Activated CD4-positive, alpha-beta T cell treated with anti-CD3 and anti-CD28 coated beads, Interleukin-2, amount 10 ng/mL, durations not matched to agents 24 days and 14 days (primary cell): ENCODE measurements around the gene APPBP2. TPM values are rescaled to one million over a fixed set of nuclear protein-coding genes. Genes with fewer than 3 reads are reported as not detected.
"Not testable (repeated sequence)": the region's sequence is repeated elsewhere in the genome, so short reads cannot be mapped to it uniquely, and the experiment has no call there.

ENCODE experiments used
- DNase-seq: peaks from one replicate; pipeline ENCODE4 v3.0.0; 2022
- H3K27ac Mint-ChIP-seq: one replicate; pipeline ENCODE4 v1.8.0; 2022; ENCODE audit warnings: mild to moderate bottlenecking, mixed read lengths
- H3K27me3 Mint-ChIP-seq: one replicate; pipeline ENCODE4 v1.8.0; 2022; ENCODE audit warnings: mixed read lengths
- H3K36me3 Mint-ChIP-seq: one replicate; pipeline ENCODE4 v1.8.0; 2022; ENCODE audit warnings: low read depth, mild to moderate bottlenecking, mixed read lengths
- H3K4me1 Mint-ChIP-seq: one replicate; pipeline ENCODE4 v1.8.0; 2021; ENCODE audit warnings: mixed read lengths
- H3K4me3 Mint-ChIP-seq: one replicate; pipeline ENCODE4 v1.8.0; 2022; ENCODE audit warnings: mild to moderate bottlenecking, moderate library complexity, mixed read lengths
- H3K9me3 Mint-ChIP-seq: one replicate; pipeline ENCODE4 v1.8.0; 2021; ENCODE audit warnings: mixed read lengths
- intact Hi-C: fragments of 100-400 bp; cut with micrococcal nuclease; formaldehyde crosslinking; loops from one replicate; pipeline ENCODE4 v1.15.1; 2023
- total RNA-seq: library from RNA; stranded (reverse); gene quantifications from 2 replicates; pipeline ENCODE4 v1.2.3, GENCODE V29; 2022

APPBP2 gene
- total RNA-seq, 1 donor from 2014 or later = 25.1 TPM

- Mint-ChIP-seq H3K27ac (no peak overlapping the region), H3K27me3 (peaks cover 6% of the 10 kb centered on the region), H3K4me1 (peaks cover 3% of the 10 kb centered on the region), H3K4me3 (no peak overlapping the region), H3K9me3 (no peaks in the 10 kb centered on the region), H3K36me3 (no peaks in the 10 kb centered on the region)
- DNase-seq = no peak
- intact Hi-C loops = no loop called here
Observed at GRCh38 chr17:60426596-60426995, 99.4 kb downstream of the APPBP2 start.

GRCh38 chr17:60425626-60426025 lies 100.4 kb downstream of the APPBP2 start:
- intact Hi-C loops = no loop called here
- Mint-ChIP-seq H3K27ac (no peak overlapping the region), H3K27me3 (peaks cover 6% of the 10 kb centered on the region), H3K4me1 (peaks cover 6% of the 10 kb centered on the region), H3K4me3 (no peak overlapping the region), H3K36me3 (no peaks in the 10 kb centered on the region), H3K9me3 (no peaks in the 10 kb centered on the region)
- DNase-seq = no peak

- no peak overlapping the region for H3K27ac Mint-ChIP-seq
- peaks cover 8% of the 10 kb centered on the region for H3K27me3 Mint-ChIP-seq
- intact Hi-C loops = loop anchor here (5.0 kb wide), 1 partner anchor 282 kb away; no protein-coding TSS in a partner anchor
- no peaks in the 10 kb centered on the region for H3K36me3 Mint-ChIP-seq
- DNase-seq = no peak
- no peaks in the 10 kb centered on the region for H3K9me3 Mint-ChIP-seq
- H3K4me3 Mint-ChIP-seq = no peak overlapping the region
- H3K4me1 Mint-ChIP-seq = peaks cover 6% of the 10 kb centered on the region
Observed at GRCh38 chr17:60423865-60424264, 102.2 kb downstream of the APPBP2 start.

- intact Hi-C loops = loop anchor here (5.0 kb wide), 1 partner anchor 280 kb away; no protein-coding TSS in a partner anchor
- peaks cover 6% of the 10 kb centered on the region for H3K4me1 Mint-ChIP-seq
- H3K36me3 Mint-ChIP-seq = no peaks in the 10 kb centered on the region
- no peaks in the 10 kb centered on the region for H3K9me3 Mint-ChIP-seq
- DNase-seq = no peak
- H3K27me3 Mint-ChIP-seq = peaks cover 6% of the 10 kb centered on the region
- peak within 1 kb of the TSS; percentile 84 for H3K4me3 Mint-ChIP-seq
- H3K27ac Mint-ChIP-seq = peak within 1 kb of the TSS; percentile 85
Observed at GRCh38 chr17:60422162-60422665, 103.8 kb downstream of the APPBP2 start, which contains the start of gene CHCT1. CHCT1 (plus strand) TSS chr17:60422489; CDS start chr17:60422593, 104 bp downstream.

GRCh38 chr17:60421273-60422161 lies 104.5 kb downstream of the APPBP2 start:
- peak; percentile 91 for DNase-seq
- peak overlapping the region; percentile 85 for H3K27ac Mint-ChIP-seq
- peaks cover 6% of the 10 kb centered on the region for H3K4me1 Mint-ChIP-seq
- peaks cover 8% of the 10 kb centered on the region for H3K27me3 Mint-ChIP-seq
- H3K36me3 Mint-ChIP-seq = no peaks in the 10 kb centered on the region
- H3K4me3 Mint-ChIP-seq = peak overlapping the region; percentile 84
- intact Hi-C loops = loop anchor here (1.0 to 5.0 kb wide), 3 partner anchors 29 to 279 kb away; partner anchors contain the start of gene USP32
- no peaks in the 10 kb centered on the region for H3K9me3 Mint-ChIP-seq

GRCh38 chr17:60419875-60420274 lies 106.2 kb downstream of the APPBP2 start:
- H3K27ac Mint-ChIP-seq, H3K36me3 Mint-ChIP-seq, H3K4me1 Mint-ChIP-seq, H3K4me3 Mint-ChIP-seq, DNase-seq, H3K9me3 Mint-ChIP-seq, H3K27me3 Mint-ChIP-seq: not testable (repeated sequence)
- intact Hi-C loops = loop anchor here (2.0 to 5.0 kb wide), 2 partner anchors 219 to 278 kb away; no protein-coding TSS in a partner anchor

- H3K36me3 Mint-ChIP-seq, H3K9me3 Mint-ChIP-seq, H3K4me3 Mint-ChIP-seq, H3K27ac Mint-ChIP-seq, intact Hi-C loops, DNase-seq, H3K4me1 Mint-ChIP-seq, H3K27me3 Mint-ChIP-seq: not testable (repeated sequence)
Observed at GRCh38 chr17:60419003-60419402, 107.0 kb downstream of the APPBP2 start.

GRCh38 chr17:60416368-60416925 lies 109.6 kb downstream of the APPBP2 start:
- Mint-ChIP-seq H3K4me3 (no peak overlapping the region), H3K27ac (no peak overlapping the region), H3K36me3 (no peaks in the 10 kb centered on the region), H3K9me3 (no peaks in the 10 kb centered on the region), H3K27me3 (peaks cover 14% of the 10 kb centered on the region), H3K4me1 (peaks cover 4% of the 10 kb centered on the region)
- DNase-seq = no peak
- intact Hi-C loops = no loop called here

- no peak for DNase-seq
- Mint-ChIP-seq H3K36me3 (no peaks in the 10 kb centered on the region), H3K27me3 (peaks cover 14% of the 10 kb centered on the region), H3K27ac (no peak overlapping the region), H3K4me3 (no peak overlapping the region), H3K4me1 (no peaks in the 10 kb centered on the region), H3K9me3 (no peaks in the 10 kb centered on the region)
- intact Hi-C loops = no loop called here
Observed at GRCh38 chr17:60415146-60415545, 110.9 kb downstream of the APPBP2 start.

GRCh38 chr17:60412701-60413100 lies 113.3 kb downstream of the APPBP2 start:
- H3K4me1 Mint-ChIP-seq = no peaks in the 10 kb centered on the region
- H3K27me3 Mint-ChIP-seq = peaks cover 12% of the 10 kb centered on the region
- intact Hi-C loops = no loop called here
- no peak overlapping the region for H3K27ac Mint-ChIP-seq
- H3K9me3 Mint-ChIP-seq = no peaks in the 10 kb centered on the region
- no peaks in the 10 kb centered on the region for H3K36me3 Mint-ChIP-seq
- H3K4me3 Mint-ChIP-seq = no peak overlapping the region
- no peak for DNase-seq

- DNase-seq = no peak
- Mint-ChIP-seq H3K4me1 (no peaks in the 10 kb centered on the region), H3K27ac (no peak overlapping the region), H3K27me3 (peaks cover 10% of the 10 kb centered on the region), H3K4me3 (no peak overlapping the region), H3K36me3 (no peaks in the 10 kb centered on the region), H3K9me3 (no peaks in the 10 kb centered on the region)
- intact Hi-C loops = no loop called here
Observed at GRCh38 chr17:60410001-60410400, 116.0 kb downstream of the APPBP2 start.

GRCh38 chr17:60406887-60407286 lies 119.2 kb downstream of the APPBP2 start:
- intact Hi-C loops = no loop called here
- Mint-ChIP-seq H3K4me3 (no peak overlapping the region), H3K27ac (no peak overlapping the region), H3K9me3 (no peaks in the 10 kb centered on the region), H3K27me3 (peaks cover 5% of the 10 kb centered on the region), H3K36me3 (no peaks in the 10 kb centered on the region), H3K4me1 (no peaks in the 10 kb centered on the region)
- DNase-seq = no peak

GRCh38 chr17:60403962-60404361 lies 122.1 kb downstream of the APPBP2 start:
- Mint-ChIP-seq H3K9me3 (no peaks in the 10 kb centered on the region), H3K4me3 (no peak overlapping the region), H3K27me3 (peaks cover 5% of the 10 kb centered on the region), H3K4me1 (peaks cover 1% of the 10 kb centered on the region), H3K27ac (no peak overlapping the region), H3K36me3 (no peaks in the 10 kb centered on the region)
- intact Hi-C loops = no loop called here
- no peak for DNase-seq

- intact Hi-C loops = no loop called here
- Mint-ChIP-seq H3K27ac (no peak overlapping the region), H3K9me3 (no peaks in the 10 kb centered on the region), H3K27me3 (peaks cover 5% of the 10 kb centered on the region), H3K4me3 (no peak overlapping the region), H3K36me3 (no peaks in the 10 kb centered on the region), H3K4me1 (peaks cover 2% of the 10 kb centered on the region)
- DNase-seq = no peak
Observed at GRCh38 chr17:60403523-60403810, 122.6 kb downstream of the APPBP2 start.
